HepG2 (cell line): ENCODE measurements around the gene SLC16A6. TPM values are rescaled to one million over a fixed set of nuclear protein-coding genes. Genes with fewer than 3 reads are reported as not detected.

Experiments used
- ATAC-seq: fragments of 200-7000 bp; cut with Tn5 transposase; 3 replicates; pipeline ENCODE4 v1.9.1; 2020; ENCODE audit warnings: mild to moderate bottlenecking, moderate library complexity
- BruUV-seq: library from RNA; stranded (reverse); fragments of 400-500 nt; replicated peaks from 2 replicates; lab custom pipeline; 2021; lab: Mats Ljungman, UMichigan
- CTCF ChIA-PET: fragments of 300-600 bp; formaldehyde crosslinking; extraction: SDS; loops from one replicate; lab custom pipeline; 2021; ENCODE audit warnings: low total read pairs, inconsistent platforms, low intra/inter-chr PET ratio; lab: Yijun Ruan, JAX
- POLR2A ChIA-PET: fragments of 350-600 bp; sonication (Branson Sonifier 250); formaldehyde crosslinking; loops from one replicate; lab custom pipeline; 2020; ENCODE audit warnings: antibody characterized with exemption, inconsistent platforms; lab: Yijun Ruan, JAX
- DNase-seq: peaks from one replicate; pipeline ENCODE4 v3.0.0-alpha.2; 2015; ENCODE audit warnings: low spot score
- FAIRE-seq: peaks from 3 replicates; lab custom pipeline; 2011; peaks lifted over from hg19 to GRCh38; lab: Jason Lieb, UNC
- H2AFZ ChIP-seq: one replicate; pipeline ENCODE4 v1.6.1; 2011; ENCODE audit warnings: low read length, inconsistent platforms
- H3K27ac ChIP-seq: fragments of 300-600 bp; 3 replicates; pipeline ENCODE4 v1.8.0; 2011; ENCODE audit warnings: mixed run types, mild to moderate bottlenecking, mixed read lengths, low read length, inconsistent platforms; ENCODE audit not compliant: insufficient read depth; ENCODE audit errors: extremely low read length
- H3K27me3 ChIP-seq, 2 experiments: fragments of 200-600 bp in 1 of 2; 2 replicates in 1 of 2; 3 replicates in 1 of 2; pipeline versions ENCODE4 v1.6.0 to v1.8.0; 2011; ENCODE audit warnings: low read length in 2 of 2, mild to moderate bottlenecking in 2 of 2, moderate library complexity in 2 of 2, inconsistent platforms in 1 of 2; ENCODE audit not compliant: insufficient read depth in 2 of 2, control insufficient read depth in 1 of 2
- H3K36me3 ChIP-seq, 2 experiments: fragments of 200-600 bp in 1 of 2; replicated peaks in 1 of 2; 2 replicates in 1 of 2; 3 replicates in 1 of 2; pipeline versions ENCODE4 v1.5.1 to v1.8.0; 2011; ENCODE audit warnings: low read length in 2 of 2, inconsistent platforms in 1 of 2; ENCODE audit not compliant: insufficient read depth in 2 of 2, control insufficient read depth in 1 of 2
- H3K4me1 ChIP-seq: 2 replicates; pipeline ENCODE4 v1.5.1; 2012; ENCODE audit warnings: low read length, inconsistent platforms; ENCODE audit not compliant: insufficient read depth
- H3K4me2 ChIP-seq: 2 replicates; pipeline ENCODE4 v1.6.0; 2011; ENCODE audit warnings: low read depth, low read length, inconsistent platforms
- H3K4me3 ChIP-seq, 3 experiments: fragments of 200-600 bp in 1 of 3; sonication (generic), shearing (Covaris generic) in 1 of 3; replicated peaks in 1 of 3; 2 replicates each; pipeline ENCODE4 v1.5.1; 2011 to 2016; ENCODE audit warnings: low read length in 3 of 3, inconsistent platforms in 2 of 3, low read depth in 2 of 3, mild to moderate bottlenecking in 2 of 3, control low read depth in 1 of 3, mixed read lengths in 1 of 3; ENCODE audit not compliant: insufficient read depth in 1 of 3
- H3K79me2 ChIP-seq: one replicate; pipeline ENCODE4 v1.6.1; 2011; ENCODE audit warnings: low read length, inconsistent platforms; ENCODE audit not compliant: insufficient read depth
- H3K9ac ChIP-seq: 2 replicates; pipeline ENCODE4 v1.6.0; 2011; ENCODE audit warnings: mild to moderate bottlenecking, low read depth, low read length, inconsistent platforms; ENCODE audit not compliant: insufficient read depth
- H3K9me3 ChIP-seq: 2 replicates; pipeline ENCODE4 v1.5.1; 2012; ENCODE audit warnings: mild to moderate bottlenecking, low read length
- H4K20me1 ChIP-seq: 2 replicates; pipeline ENCODE4 v1.6.0; 2011; ENCODE audit warnings: inconsistent platforms, mild to moderate bottlenecking, low read length, moderate library complexity; ENCODE audit not compliant: insufficient read depth
- ATF2 ChIP-seq: sonication (generic); formaldehyde crosslinking; IDR thresholded peaks from 2 replicates; pipeline ENCODE4 v1.4.0; 2020; ENCODE audit warnings: missing genetic modification reagents
- CEBPG ChIP-seq: IDR thresholded peaks from 2 replicates; pipeline ENCODE4 v1.6.1; 2016
- HOXA7 ChIP-seq: sonication (generic); formaldehyde crosslinking; IDR thresholded peaks from 2 replicates; pipeline ENCODE4 v1.8.1; 2022; ENCODE audit warnings: mild to moderate bottlenecking, missing genetic modification reagents, moderate library complexity
- JUNB ChIP-seq: sonication (generic); formaldehyde crosslinking; IDR thresholded peaks from 2 replicates; pipeline ENCODE4 v1.8.0; 2022; ENCODE audit warnings: missing genetic modification reagents, mild to moderate bottlenecking, borderline replicate concordance
- RARG ChIP-seq: sonication (generic); formaldehyde crosslinking; IDR thresholded peaks from 2 replicates; pipeline ENCODE4 v1.4.0; 2020; ENCODE audit warnings: low read depth, mild to moderate bottlenecking, missing genetic modification reagents
- RFXAP ChIP-seq: sonication (generic); formaldehyde crosslinking; IDR thresholded peaks from 2 replicates; pipeline ENCODE4 v1.4.0; 2020; ENCODE audit warnings: missing genetic modification reagents, borderline replicate concordance
- SIN3B ChIP-seq: fragments of 150-350 bp; IDR thresholded peaks from 2 replicates; pipeline ENCODE4 v1.6.1; 2014; ENCODE audit warnings: low read length
- TCF12 ChIP-seq, 2 experiments: fragments of 450-650 bp in 1 of 2; sonication (generic) in 1 of 2; formaldehyde crosslinking in 1 of 2; IDR thresholded peaks; 2 replicates each; pipeline versions ENCODE4 v1.6.1 to v1.8.0; 2017 to 2022; ENCODE audit warnings: antibody characterized with exemption in 1 of 2, mild to moderate bottlenecking in 1 of 2, missing genetic modification reagents in 1 of 2, moderate library complexity in 1 of 2
- TRIM22 ChIP-seq: fragments of 450-650 bp; IDR thresholded peaks from 2 replicates; pipeline ENCODE4 v1.6.1; 2017
- ZHX1 ChIP-seq: sonication (generic); formaldehyde crosslinking; IDR thresholded peaks from 2 replicates; pipeline ENCODE4 v1.8.1; 2022; ENCODE audit warnings: low read depth, mild to moderate bottlenecking, missing genetic modification reagents
- ZNF20 ChIP-seq: sonication (generic); formaldehyde crosslinking; IDR thresholded peaks from 2 replicates; pipeline ENCODE4 v1.4.0; 2020; ENCODE audit warnings: mild to moderate bottlenecking, moderate library complexity, missing genetic modification reagents
- ZNF354B ChIP-seq: sonication (generic); formaldehyde crosslinking; IDR thresholded peaks from 2 replicates; pipeline ENCODE4 v1.8.0; 2022; ENCODE audit warnings: mild to moderate bottlenecking, missing genetic modification reagents
- ZNF432 ChIP-seq: sonication (generic); formaldehyde crosslinking; IDR thresholded peaks from 2 replicates; pipeline ENCODE4 v1.5.0; 2020; ENCODE audit warnings: missing genetic modification reagents, mild to moderate bottlenecking, borderline replicate concordance
- ZNF484 ChIP-seq: sonication (generic); formaldehyde crosslinking; IDR thresholded peaks from 2 replicates; pipeline ENCODE4 v1.5.1; 2020; ENCODE audit warnings: mild to moderate bottlenecking, low read depth, missing genetic modification reagents, borderline replicate concordance
- ZNF510 ChIP-seq: sonication (generic); formaldehyde crosslinking; IDR thresholded peaks from 2 replicates; pipeline ENCODE4 v1.4.0; 2020; ENCODE audit warnings: low read depth, mild to moderate bottlenecking, missing genetic modification reagents
- ZNF577 ChIP-seq: sonication (generic); formaldehyde crosslinking; IDR thresholded peaks from 2 replicates; pipeline ENCODE4 v1.4.0; 2020; ENCODE audit warnings: mild to moderate bottlenecking, low read depth, missing genetic modification reagents, borderline replicate concordance
- ZNF678 ChIP-seq: sonication (generic); formaldehyde crosslinking; IDR thresholded peaks from 2 replicates; pipeline ENCODE4 v1.4.0; 2020; ENCODE audit warnings: mild to moderate bottlenecking, missing genetic modification reagents
- ZNF83 ChIP-seq: sonication (generic); formaldehyde crosslinking; IDR thresholded peaks from 2 replicates; pipeline ENCODE4 v1.4.0; 2020; ENCODE audit warnings: missing genetic modification reagents, mild to moderate bottlenecking, borderline replicate concordance
- WGBS: methylation state at CpG from one replicate; pipeline ENCODE4 v1.1.6; 2017; ENCODE audit warnings: low lambda C conversion rate; 5-methylcytosine and 5-hydroxymethylcytosine counted together
- in situ Hi-C: cut with HindIII; loops from 2 replicates; pipeline ENCODE4 v1.10.0; 2017; ENCODE audit warnings: low pct_unique_long_range_greater_than_20kb; ENCODE audit not compliant: extremely low pct_ligation_motif_present
- intact Hi-C: fragments of 100-400 bp; cut with micrococcal nuclease; formaldehyde crosslinking; loops from one replicate; pipeline ENCODE4 v1.10.0; 2022; ENCODE audit not compliant: unreplicated experiment
- polyA plus RNA-seq, 8 experiments: library from polyadenylated mRNA; depleted of rRNA in 3 of 8; stranded (reverse) in 7 of 8; unstranded in 1 of 8; fragments of >200 nt; fragmentation: Illumina TruSeq in 4 of 8; extraction: Trizol in 4 of 8; gene quantifications; 2 replicates each; pipeline versions ENCODE4 v1.2.1 to v1.2.3, GENCODE V29; 2011 to 2016; ENCODE audit warnings: low read depth in 4 of 8, missing spikeins in 1 of 8, mixed read lengths in 1 of 8; ENCODE audit not compliant: insufficient read depth in 1 of 8
- total RNA-seq, 5 experiments: library from RNA; depleted of rRNA; stranded (reverse); fragments of >200 nt; fragmentation: Illumina TruSeq; extraction: Trizol; gene quantifications; 2 replicates each; pipeline ENCODE4 v1.2.3, GENCODE V29; 2016; ENCODE audit warnings: low read depth in 1 of 5

Gene SLC16A6
- total and polyA plus RNA-seq, 2 of the 13 experiments (the other 11 are each of a cell fraction or from before 2014, with no cell fraction given) = 1.1 to 44.7 TPM

- Histone ChIP-seq H3K9me3 (no peaks in the 10 kb centered on the region), H3K4me3 (peak within 1 kb of the TSS; percentile 77 to 94 (median 80)), H3K27ac (peak within 1 kb of the TSS; percentile 77), H4K20me1 (no peaks in the 10 kb centered on the region), H3K9ac (peak within 1 kb of the TSS; percentile 86), H2AFZ (no peak within 1 kb of the TSS), H3K4me2 (peak within 1 kb of the TSS; percentile 86), H3K79me2 (peaks cover 3% of the 10 kb centered on the region), H3K4me1 (peaks cover 27% of the 10 kb centered on the region), H3K27me3 (no peaks in the 10 kb centered on the region; a peak in 2 of 5 replicates), H3K36me3 (peaks cover 0 to 3% of the 10 kb centered on the region in 2 experiments; a peak in 1 of 5 replicates)
- in situ Hi-C loops = no loop called here
- ATAC-seq (peak; percentile 99), DNase-seq (peak; percentile 88), FAIRE-seq (peak; percentile 21)
- intact Hi-C loops = loop anchor here (5.0 kb wide), 1 partner anchor 40 kb away; no protein-coding TSS in a partner anchor
- no TSS peak for BruUV-seq
- ChIA-PET CTCF (no interaction called here), POLR2A (interaction anchor here (0.6 to 3.9 kb wide), 28 partner anchors 8 to 268 kb away, joined by 3 to 53 read pairs (median 4); partner anchors contain the start of genes PRKAR1A and WIPI1)
- WGBS = under 1% methylated on average over 50 of the region's 97 CpGs
- TF ChIP-seq ZHX1 (CRISPR knock-in tag) (peak; percentile 23), JUNB (CRISPR knock-in tag) (no peak), ZNF354B (CRISPR knock-in tag) (0 out of 2 replicates have a peak, but pooled peaks have one; percentile 36), TRIM22 (no peak), ATF2 (peak; percentile 74), HOXA7 (CRISPR knock-in tag) (no peak), ZNF484 (no peak), ZNF577 (no peak), ZNF678 (CRISPR knock-in tag) (no peak), TCF12 (IDR thresholded peaks at IDR 0.05) (no peak), TCF12 (CRISPR knock-in tag; IDR thresholded peaks at IDR 0.05) (no peak; the same call in 1 of the 2 replicates), RARG (CRISPR knock-in tag) (no peak), CEBPG (CRISPR knock-in tag) (peak; percentile 14; the same call in 1 of the 2 replicates), ZNF83 (CRISPR knock-in tag) (no peak; the same call in 1 of the 2 replicates), ZNF20 (0 out of 2 replicates have a peak, but pooled peaks have one; percentile 83), ZNF510 (CRISPR knock-in tag) (no peak), RFXAP (CRISPR knock-in tag) (0 out of 2 replicates have a peak, but pooled peaks have one; percentile 13), SIN3B (no peak), ZNF432 (peak; percentile 34; the same call in 1 of the 2 replicates)
These were observed 43.3 kb downstream of the SLC16A6 start, which contains the start of gene AMZ2 for GRCh38 chr17:68247445-68248198. Gene AMZ2, plus strand, starts transcription at chr17:68248043. Its CDS starts 2,145 bp downstream, at chr17:68250188.
